C1 segment of cervical spinal cord (tissue), 14 donors: ENCODE data around the gene DLG2.
A peak's percentile ranks its signal among the peaks of the same experiment; 100 is the strongest.
"Not testable (repeated sequence)": the region's sequence is repeated elsewhere in the genome, so short reads cannot be mapped to it uniquely, and the experiment has no call there.

ENCODE experiments used
- DNase-seq, 14 donors: peaks; one replicate each; lab custom pipeline; 2025; lab: John Stamatoyannopoulos, UW

DLG2 gene

GRCh38 chr11:85118151-85118550 lies 509.0 kb downstream of the DLG2 start:
- no peak for DNase-seq

- DNase-seq: no peak
Observed at GRCh38 chr11:85115798-85116197, 511.3 kb downstream of the DLG2 start.

- no peak for DNase-seq
Observed at GRCh38 chr11:85114786-85115185, 512.4 kb downstream of the DLG2 start.

GRCh38 chr11:85110246-85110645 lies 516.9 kb downstream of the DLG2 start:
- not testable (repeated sequence) for DNase-seq

GRCh38 chr11:85109141-85109540 lies 518.0 kb downstream of the DLG2 start:
- DNase-seq: no peak

- no peak for DNase-seq
Observed at GRCh38 chr11:85105868-85106267, 521.3 kb downstream of the DLG2 start.

- DNase-seq: no peak
Observed at GRCh38 chr11:85099522-85099921, 527.6 kb downstream of the DLG2 start.

GRCh38 chr11:85098996-85099395 lies 528.1 kb downstream of the DLG2 start:
- DNase-seq: no peak

- DNase-seq: no peak
Observed at GRCh38 chr11:85096939-85097338, 530.2 kb downstream of the DLG2 start.

GRCh38 chr11:85095239-85095638 lies 531.9 kb downstream of the DLG2 start:
- no peak for DNase-seq

- no peak for DNase-seq
Observed at GRCh38 chr11:85094795-85095194, 532.3 kb downstream of the DLG2 start.

GRCh38 chr11:85089654-85090053 lies 537.5 kb downstream of the DLG2 start:
- no peak for DNase-seq

GRCh38 chr11:85088286-85088685 lies 538.9 kb downstream of the DLG2 start:
- no peak for DNase-seq

GRCh38 chr11:85086504-85087284 lies 540.5 kb downstream of the DLG2 start:
- no peak for DNase-seq

GRCh38 chr11:85076535-85077330 lies 550.4 kb downstream of the DLG2 start:
- no peak for DNase-seq

- no peak for DNase-seq
Observed at GRCh38 chr11:85062659-85063058, 564.5 kb downstream of the DLG2 start.

GRCh38 chr11:85052636-85053035 lies 574.5 kb downstream of the DLG2 start:
- DNase-seq: no peak

GRCh38 chr11:85048801-85049200 lies 578.3 kb downstream of the DLG2 start:
- no peak for DNase-seq

- no peak for DNase-seq
Observed at GRCh38 chr11:85045716-85046115, 581.4 kb downstream of the DLG2 start.

GRCh38 chr11:85044911-85045310 lies 582.2 kb downstream of the DLG2 start:
- peak in 1 of 14 donors; percentile 18 for DNase-seq

- no peak for DNase-seq
Observed at GRCh38 chr11:85042361-85042760, 584.8 kb downstream of the DLG2 start.

GRCh38 chr11:85040166-85040565 lies 587.0 kb downstream of the DLG2 start:
- no peak for DNase-seq

GRCh38 chr11:85029964-85030363 lies 597.2 kb downstream of the DLG2 start:
- DNase-seq: no peak
